ENCODE results near the gene L2HGDH. TPM values are rescaled to one million over a fixed set of nuclear protein-coding genes. Genes with fewer than 3 reads are reported as not detected.

L2HGDH gene
- total and polyA plus RNA-seq, 2 of the 4 experiments (the other 2 are of a cell fraction) = 3.1 to 3.8 TPM

DNA sequence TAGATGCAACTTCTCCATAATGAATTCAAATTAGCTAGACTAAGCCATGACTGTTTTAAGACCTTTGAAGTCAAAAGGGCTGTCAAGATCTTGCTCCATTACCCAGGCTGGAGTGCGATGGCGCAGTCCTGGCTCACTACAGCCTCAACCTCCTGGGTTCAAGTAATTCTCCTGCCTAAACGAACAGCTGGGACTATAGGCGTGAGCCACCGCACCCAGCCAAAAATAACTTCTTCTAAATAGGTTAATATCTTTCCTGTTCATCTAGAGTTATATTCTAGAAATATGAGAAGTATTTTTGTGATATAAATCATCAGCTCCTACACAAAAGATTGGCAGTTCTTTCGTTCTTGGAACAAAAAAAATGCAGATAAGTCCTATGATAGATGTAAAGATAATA lies 41.1 kb downstream of the L2HGDH start:
- Histone ChIP-seq H3K27me3 (ENCODE audit: control insufficient read depth, insufficient read depth, low read length) (no peaks in the 10 kb centered on the region), H3K79me1 (ENCODE audit: low read depth in 1 of 2, low read length in 2 of 2) (no peaks in the 10 kb centered on the region), H3K4me3 (ENCODE audit: insufficient read depth, low read depth, low read length) (no peak overlapping the region), H2BK120ac (ENCODE audit: low read depth, low read length) (no peak overlapping the region), H2AK9ac (replicated peaks; ENCODE audit: low read depth, low read length, poor library complexity) (no peak overlapping the region), H3K4ac (ENCODE audit: low read depth, low read length) (no peak overlapping the region), H2AFZ (replicated peaks; ENCODE audit: low read length, poor library complexity) (no peak overlapping the region), H3K56ac (ENCODE audit: extremely low read depth, insufficient read depth, low read length) (no peak overlapping the region), H4K5ac (ENCODE audit: low read depth, low read length) (no peak overlapping the region), H3K9me1 (ENCODE audit: insufficient read depth, low read length) (no peaks in the 10 kb centered on the region), H3K14ac (replicated peaks; ENCODE audit: low read depth, low read length) (no peak overlapping the region), H2AK5ac (ENCODE audit: low read depth, low read length) (no peak overlapping the region), H3K4me2 (ENCODE audit: low read depth, low read length) (no peak overlapping the region), H4K20me1 (ENCODE audit: insufficient read depth, low read length) (no peaks in the 10 kb centered on the region), H3K18ac (ENCODE audit: low read depth, low read length) (no peak overlapping the region), H3K36me3 (ENCODE audit: control insufficient read depth, insufficient read depth, low read length) (no peaks in the 10 kb centered on the region), H2BK5ac (ENCODE audit: low read depth, low read length, poor library complexity, severe bottlenecking) (no peak overlapping the region), H3K9ac (ENCODE audit: low read depth, low read length) (no peak overlapping the region), H3K9me3 (ENCODE audit: control insufficient read depth, insufficient read depth, low read length) (no peaks in the 10 kb centered on the region), H3K4me1 (ENCODE audit: control insufficient read depth, insufficient read depth, low read length) (peaks cover 2% of the 10 kb centered on the region; the same call in 1 of the 2 replicates), H4K8ac (ENCODE audit: low read depth in 2 of 2, low read length in 2 of 2) (no peak overlapping the region), H4K91ac (ENCODE audit: insufficient read depth, low read depth, low read length) (no peak overlapping the region), H3K27ac (ENCODE audit: insufficient read depth, low read length) (no peak overlapping the region), H2BK20ac (ENCODE audit: low read depth, low read length) (no peak overlapping the region), H3K23ac (ENCODE audit: low read depth, low read length) (no peak overlapping the region), H2BK15ac (ENCODE audit: low read depth, low read length) (no peak overlapping the region)
- WGBS, 2 experiments (ENCODE audit: extremely low coverage in 2 of 2, insufficient read length in 1 of 2) = no CpG with 5 or more reads among the region's 6 CpGs
- ChIA-PET POLR2A (ENCODE audit: unreplicated experiment) (no interaction called here), CTCF (interaction anchor here (0.6 kb wide), 1 partner anchor 18 kb away, joined by 3 read pairs; no protein-coding TSS in a partner anchor)
- dilution Hi-C loops (cut with HindIII; ENCODE audit: low sequenced_read_pairs, unreplicated experiment) = no loop called here
- intact Hi-C loops (cut with micrococcal nuclease) = no loop called here
- ATAC-seq (ENCODE audit: low read depth) (no peak), DNase-seq (no peak)
- in situ Hi-C loops (cut with MboI; ENCODE audit: low sequenced_read_pairs) = no loop called here
- BruUV-seq (replicated peaks) = no TSS peak
- no peak for TF ChIP-seq BHLHE40 (IDR thresholded peaks at IDR 0.05; ENCODE audit: low read depth, low read length)
- TF ChIP-seq RCOR1 (IDR thresholded peaks at IDR 0.05; ENCODE audit: insufficient replicate concordance, low read length) = no peak
- no peak for TF ChIP-seq POLR2A (IDR thresholded peaks at IDR 0.05; ENCODE audit: low read depth, low read length)
- TF ChIP-seq MAFK (IDR thresholded peaks at IDR 0.05; ENCODE audit: low read depth, low read length) = no peak
- TF ChIP-seq, protein P1, sequence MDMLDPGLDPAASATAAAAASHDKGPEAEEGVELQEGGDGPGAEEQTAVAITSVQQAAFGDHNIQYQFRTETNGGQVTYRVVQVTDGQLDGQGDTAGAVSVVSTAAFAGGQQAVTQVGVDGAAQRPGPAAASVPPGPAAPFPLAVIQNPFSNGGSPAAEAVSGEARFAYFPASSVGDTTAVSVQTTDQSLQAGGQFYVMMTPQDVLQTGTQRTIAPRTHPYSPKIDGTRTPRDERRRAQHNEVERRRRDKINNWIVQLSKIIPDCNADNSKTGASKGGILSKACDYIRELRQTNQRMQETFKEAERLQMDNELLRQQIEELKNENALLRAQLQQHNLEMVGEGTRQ (IDR thresholded peaks at IDR 0.05; ENCODE audit: low read depth, low read length) = no peak
- TF ChIP-seq SMC3 (IDR thresholded peaks at IDR 0.05; ENCODE audit: low read depth, low read length) = no peak
- no peak for TF ChIP-seq CEBPB (IDR thresholded peaks at IDR 0.05; ENCODE audit: low read depth, low read length)
- no peak for TF ChIP-seq NFE2L2 (IDR thresholded peaks at IDR 0.05; ENCODE audit: low read depth, low read length)
- TF ChIP-seq RAD21 (IDR thresholded peaks at IDR 0.05; ENCODE audit: low read length) = no peak
- TF ChIP-seq, protein P2, sequence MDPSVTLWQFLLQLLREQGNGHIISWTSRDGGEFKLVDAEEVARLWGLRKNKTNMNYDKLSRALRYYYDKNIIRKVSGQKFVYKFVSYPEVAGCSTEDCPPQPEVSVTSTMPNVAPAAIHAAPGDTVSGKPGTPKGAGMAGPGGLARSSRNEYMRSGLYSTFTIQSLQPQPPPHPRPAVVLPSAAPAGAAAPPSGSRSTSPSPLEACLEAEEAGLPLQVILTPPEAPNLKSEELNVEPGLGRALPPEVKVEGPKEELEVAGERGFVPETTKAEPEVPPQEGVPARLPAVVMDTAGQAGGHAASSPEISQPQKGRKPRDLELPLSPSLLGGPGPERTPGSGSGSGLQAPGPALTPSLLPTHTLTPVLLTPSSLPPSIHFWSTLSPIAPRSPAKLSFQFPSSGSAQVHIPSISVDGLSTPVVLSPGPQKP (IDR thresholded peaks at IDR 0.05; ENCODE audit: borderline replicate concordance, low read depth, low read length) = no peak
- TF ChIP-seq MAZ (IDR thresholded peaks at IDR 0.05; ENCODE audit: borderline replicate concordance, low read depth, low read length) = no peak
- TF ChIP-seq FOS (IDR thresholded peaks at IDR 0.05; ENCODE audit: low read depth, low read length) = no peak

All from IMR-90 (cell line).